Measurements from ENCODE around the gene PAPPA.

GRCh38 chr9:116286297-116286696, 132.7 kb downstream of the PAPPA start:
- TF ChIP-seq CTCF (IDR thresholded peaks at IDR 0.05) (no peak), POLR2A (IDR thresholded peaks at IDR 0.05) (no peak)

Data from adrenal gland (tissue), 5 donors.